Activated CD8-positive, alpha-beta T cell treated with anti-CD3 and anti-CD28 coated beads for 36 hours (primary cell): ENCODE data around the gene DRAM1. TPM values are rescaled to one million over a fixed set of nuclear protein-coding genes. Genes with fewer than 3 reads are reported as not detected.

Experiments
- ATAC-seq: fragments of 200-7000 bp; cut with Tn5 transposase; one replicate; pipeline ENCODE4 v1.10.0; 2021; ENCODE audit warnings: mild to moderate bottlenecking, moderate library complexity
- CTCF ChIA-PET: fragments of 350-600 bp; sonication (Branson Sonifier 250); formaldehyde crosslinking; loops from one replicate; lab custom pipeline; 2021; ENCODE audit warnings: antibody characterized with exemption; lab: Charles Lee
- POLR2A ChIA-PET: fragments of 350-600 bp; sonication (Branson Sonifier 250); formaldehyde crosslinking; loops from one replicate; lab custom pipeline; 2021; ENCODE audit warnings: antibody characterized with exemption; lab: Charles Lee
- DNase-seq: peaks from one replicate; pipeline ENCODE4 v3.0.0-alpha.2; 2020
- H3K27ac Mint-ChIP-seq: one replicate; pipeline ENCODE4 v1.8.0; 2021; ENCODE audit warnings: mild to moderate bottlenecking, mixed read lengths
- H3K27me3 Mint-ChIP-seq: one replicate; pipeline ENCODE4 v1.8.0; 2021; ENCODE audit warnings: mixed read lengths
- H3K36me3 Mint-ChIP-seq: one replicate; pipeline ENCODE4 v1.8.0; 2021; ENCODE audit warnings: low read depth, mixed read lengths
- H3K4me1 Mint-ChIP-seq: one replicate; pipeline ENCODE4 v1.8.0; 2021; ENCODE audit warnings: low read depth, mixed read lengths
- H3K4me3 Mint-ChIP-seq: one replicate; pipeline ENCODE4 v1.8.0; 2021; ENCODE audit warnings: mild to moderate bottlenecking, moderate library complexity, mixed read lengths
- H3K9me3 Mint-ChIP-seq: one replicate; pipeline ENCODE4 v1.8.0; 2021; ENCODE audit warnings: mixed read lengths
- intact Hi-C: fragments of 100-400 bp; cut with micrococcal nuclease; formaldehyde crosslinking; loops from one replicate; pipeline ENCODE4 v1.10.0; 2022
- total RNA-seq, 2 experiments: library from RNA; stranded (reverse); gene quantifications; one replicate each; pipeline ENCODE4 v1.2.3, GENCODE V29; 2021
- TF ChIP-seq, protein P1 (sequence below): fragments of 200-600 bp; IDR thresholded peaks from one replicate; pipeline ENCODE4 v1.8.0; 2022; ENCODE audit warnings: antibody characterized with exemption, mild to moderate bottlenecking

DRAM1 gene
- total RNA-seq, 2 experiments from 2014 or later, result 3.8 to 4.3 TPM

DNA sequence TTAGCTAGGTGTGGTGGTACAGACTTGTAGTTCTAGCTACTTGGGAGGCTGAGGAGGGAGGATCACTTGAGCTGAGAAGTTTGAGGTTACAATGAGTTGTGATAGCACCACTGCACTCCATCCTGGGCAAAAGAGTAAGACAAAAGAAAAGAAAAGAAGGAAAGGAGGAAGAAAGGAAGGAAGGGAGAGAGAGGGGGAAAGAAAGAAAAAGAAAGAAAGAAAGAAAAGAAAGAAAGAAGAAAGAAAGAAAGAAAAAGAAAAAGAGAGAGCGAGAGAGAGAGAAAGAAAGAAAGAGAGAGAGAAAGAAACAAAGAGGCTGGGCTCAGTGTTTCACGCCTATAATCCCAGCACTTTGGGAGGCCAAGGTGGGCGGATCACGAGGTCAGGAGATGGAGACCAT lies 36.3 kb upstream of the DRAM1 start:
- Mint-ChIP-seq H3K4me1 (peaks cover 8% of the 10 kb centered on the region), H3K27ac (no peak overlapping the region), H3K36me3 (no peaks in the 10 kb centered on the region), H3K9me3 (no peaks in the 10 kb centered on the region), H3K27me3 (no peaks in the 10 kb centered on the region), H3K4me3 (no peak overlapping the region)
- ChIA-PET POLR2A (no interaction called here), CTCF (interaction anchor here (1.9 to 10.4 kb wide), 7 partner anchors 11 to 84 kb away, joined by 4 to 199 read pairs (median 36); partner anchors contain the start of gene GNPTAB)
- ATAC-seq (no peak), DNase-seq (no peak)
- intact Hi-C loops, result loop anchor here (10.0 kb wide), 1 partner anchor 346 kb away; no protein-coding TSS in a partner anchor
- TF ChIP-seq, protein P1, sequence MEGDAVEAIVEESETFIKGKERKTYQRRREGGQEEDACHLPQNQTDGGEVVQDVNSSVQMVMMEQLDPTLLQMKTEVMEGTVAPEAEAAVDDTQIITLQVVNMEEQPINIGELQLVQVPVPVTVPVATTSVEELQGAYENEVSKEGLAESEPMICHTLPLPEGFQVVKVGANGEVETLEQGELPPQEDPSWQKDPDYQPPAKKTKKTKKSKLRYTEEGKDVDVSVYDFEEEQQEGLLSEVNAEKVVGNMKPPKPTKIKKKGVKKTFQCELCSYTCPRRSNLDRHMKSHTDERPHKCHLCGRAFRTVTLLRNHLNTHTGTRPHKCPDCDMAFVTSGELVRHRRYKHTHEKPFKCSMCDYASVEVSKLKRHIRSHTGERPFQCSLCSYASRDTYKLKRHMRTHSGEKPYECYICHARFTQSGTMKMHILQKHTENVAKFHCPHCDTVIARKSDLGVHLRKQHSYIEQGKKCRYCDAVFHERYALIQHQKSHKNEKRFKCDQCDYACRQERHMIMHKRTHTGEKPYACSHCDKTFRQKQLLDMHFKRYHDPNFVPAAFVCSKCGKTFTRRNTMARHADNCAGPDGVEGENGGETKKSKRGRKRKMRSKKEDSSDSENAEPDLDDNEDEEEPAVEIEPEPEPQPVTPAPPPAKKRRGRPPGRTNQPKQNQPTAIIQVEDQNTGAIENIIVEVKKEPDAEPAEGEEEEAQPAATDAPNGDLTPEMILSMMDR, result no peak

DNA sequence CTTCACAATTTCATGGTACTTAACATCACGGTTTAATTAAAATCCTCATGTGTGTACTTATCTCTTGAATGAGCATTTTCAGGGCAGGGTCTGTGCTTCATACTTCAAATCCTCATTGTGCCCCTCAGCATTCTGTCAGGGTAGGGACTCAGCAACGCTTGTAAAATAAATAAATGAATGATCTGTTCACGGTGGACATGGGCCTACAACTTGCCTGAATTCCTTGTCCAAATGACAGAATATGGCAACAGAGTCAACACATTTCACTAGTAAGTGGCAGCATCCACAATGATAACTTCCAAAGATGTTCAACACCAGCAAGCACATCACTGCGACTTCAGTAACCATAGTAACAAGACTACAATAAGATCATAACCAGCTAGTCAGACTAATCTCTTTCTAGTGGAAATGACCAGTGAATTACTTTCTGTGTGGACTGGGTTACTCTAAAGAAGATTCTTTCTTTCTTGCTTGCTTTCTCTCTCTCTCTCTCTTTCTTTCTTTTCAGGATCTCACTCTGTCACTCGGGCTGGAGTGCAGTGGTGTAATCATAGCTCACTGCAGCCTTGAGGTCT lies 32.2 kb upstream of the DRAM1 start:
- Mint-ChIP-seq H3K27me3 (no peaks in the 10 kb centered on the region), H3K36me3 (no peaks in the 10 kb centered on the region), H3K4me1 (peaks cover 3% of the 10 kb centered on the region), H3K27ac (no peak overlapping the region), H3K9me3 (no peaks in the 10 kb centered on the region), H3K4me3 (no peak overlapping the region)
- ATAC-seq (no peak), DNase-seq (no peak)
- POLR2A ChIA-PET, result no interaction called here
- intact Hi-C loops, result loop anchor here (10.0 kb wide), 1 partner anchor 350 kb away; no protein-coding TSS in a partner anchor
- TF ChIP-seq, protein P1, result no peak
- CTCF ChIA-PET, result interaction anchor here (0.6 to 1.0 kb wide), 4 partner anchors 12 to 75 kb away, joined by 3 to 5 read pairs (median 4); partner anchors contain the start of gene GNPTAB

DNA sequence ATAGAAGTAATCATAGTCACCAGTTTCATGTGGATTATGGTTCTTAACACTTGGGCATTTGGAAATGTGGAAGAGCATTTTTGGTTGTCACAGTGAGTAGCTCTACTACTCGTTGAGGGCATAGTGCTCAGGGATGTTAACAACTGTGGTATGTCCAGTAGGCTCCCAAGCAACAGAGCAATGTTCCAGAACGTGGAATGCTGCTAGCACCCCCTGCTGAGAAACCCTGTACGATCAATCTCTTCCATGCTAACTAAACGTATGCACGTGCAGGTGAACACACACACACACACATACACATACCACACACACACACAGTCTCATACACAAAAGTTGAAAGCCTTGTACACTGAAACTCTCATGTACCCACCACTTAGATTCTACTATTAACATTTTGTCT lies 30.1 kb upstream of the DRAM1 start:
- DNase-seq, result no peak
- H3K4me3 Mint-ChIP-seq, result no peak overlapping the region
- no peaks in the 10 kb centered on the region for H3K27me3 Mint-ChIP-seq
- peaks cover 5% of the 10 kb centered on the region for H3K4me1 Mint-ChIP-seq
- ChIA-PET POLR2A (no interaction called here), CTCF (no interaction called here)
- intact Hi-C loops, result loop anchor here (10.0 kb wide), 1 partner anchor 353 kb away; no protein-coding TSS in a partner anchor
- no peaks in the 10 kb centered on the region for H3K36me3 Mint-ChIP-seq
- no peaks in the 10 kb centered on the region for H3K9me3 Mint-ChIP-seq
- TF ChIP-seq, protein P1, result no peak
- no peak overlapping the region for H3K27ac Mint-ChIP-seq
- ATAC-seq, result no peak

DNA sequence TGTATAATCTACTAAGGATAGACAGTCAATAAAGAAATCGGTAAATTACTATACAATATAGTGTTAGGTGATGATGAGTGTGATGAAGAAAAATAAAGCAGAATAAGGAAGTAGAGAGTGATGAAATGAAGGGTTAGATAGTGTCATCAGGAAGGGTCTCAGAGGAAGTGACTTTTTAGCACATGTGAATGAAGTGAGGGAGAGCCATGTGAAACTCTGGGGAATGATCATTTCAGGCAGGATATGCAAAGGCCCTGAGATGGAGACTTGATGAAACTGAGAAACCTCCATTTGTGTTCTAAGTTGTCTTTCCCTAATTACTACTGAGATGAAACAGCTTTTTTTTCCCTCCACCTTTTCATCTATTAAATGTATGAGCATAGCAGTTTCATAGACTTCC lies 27.2 kb upstream of the DRAM1 start:
- ChIA-PET POLR2A (no interaction called here), CTCF (interaction anchor here (2.7 kb wide), 1 partner anchor 11 kb away, joined by 15 read pairs; no protein-coding TSS in a partner anchor)
- ATAC-seq (peak; percentile 30), DNase-seq (no peak)
- TF ChIP-seq, protein P1, result no peak
- Mint-ChIP-seq H3K4me3 (no peak overlapping the region), H3K9me3 (no peaks in the 10 kb centered on the region), H3K4me1 (peaks cover 9% of the 10 kb centered on the region), H3K36me3 (no peaks in the 10 kb centered on the region), H3K27ac (peak overlapping the region; percentile 22), H3K27me3 (no peaks in the 10 kb centered on the region)
- intact Hi-C loops, result no loop called here

DNA sequence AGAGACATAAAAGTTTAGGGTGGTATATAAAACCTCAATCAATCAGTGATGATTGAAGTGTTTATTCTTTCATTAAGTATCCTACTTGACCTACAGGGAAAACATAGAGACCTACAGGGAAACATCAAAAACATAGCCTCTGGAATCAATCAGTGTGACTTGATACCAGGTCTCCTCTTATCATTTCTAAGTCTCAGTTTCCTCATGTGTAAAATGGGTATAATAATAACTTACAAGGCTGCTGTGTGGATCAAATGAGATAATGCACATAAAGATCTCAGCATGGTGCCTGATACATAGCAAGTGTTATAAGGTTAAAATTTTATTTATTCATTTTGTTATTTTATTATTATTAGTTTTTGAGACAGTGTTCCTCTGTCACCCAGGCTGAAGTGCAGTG lies 24.4 kb upstream of the DRAM1 start:
- POLR2A ChIA-PET, result interaction anchor here (1.2 kb wide), 1 partner anchor 14 kb away, joined by 3 read pairs; no protein-coding TSS in a partner anchor
- Mint-ChIP-seq H3K4me3 (no peak overlapping the region), H3K27ac (no peak overlapping the region), H3K27me3 (no peaks in the 10 kb centered on the region), H3K4me1 (peaks cover 9% of the 10 kb centered on the region), H3K9me3 (no peaks in the 10 kb centered on the region), H3K36me3 (no peaks in the 10 kb centered on the region)
- intact Hi-C loops, result no loop called here
- TF ChIP-seq, protein P1, result no peak
- DNase-seq (no peak), ATAC-seq (no peak)
- CTCF ChIA-PET, result interaction anchor here (3.1 kb wide), 1 partner anchor 13 kb away, joined by 14 read pairs; no protein-coding TSS in a partner anchor
